H1 (cell line): ENCODE results near the gene SSU72. TPM values are rescaled to one million over a fixed set of nuclear protein-coding genes. Genes with fewer than 3 reads are reported as not detected.

ENCODE experiments used
- CTCF ChIA-PET: fragments of 300-600 bp; sonication (Branson Sonifier 250); formaldehyde crosslinking; loops from one replicate; lab custom pipeline; 2021; ENCODE audit not compliant: partially characterized antibody; lab: Charles Lee
- POLR2A ChIA-PET: fragments of 300-600 bp; sonication (Branson Sonifier 250); formaldehyde crosslinking; loops from one replicate; lab custom pipeline; 2021; ENCODE audit warnings: inconsistent platforms; ENCODE audit not compliant: partially characterized antibody; lab: Charles Lee
- DNase-seq, 2 experiments: peaks; one replicate each; pipeline versions ENCODE4 v3.0.0 to v3.0.0-alpha.2; 2010 to 2022; ENCODE audit warnings: low spot score in 2 of 2, low read depth in 1 of 2, mixed read lengths in 1 of 2
- FAIRE-seq: peaks from 2 replicates; lab custom pipeline; 2011; peaks lifted over from hg19 to GRCh38; lab: Jason Lieb, UNC
- H2AFZ ChIP-seq: 2 replicates; pipeline ENCODE4 v1.8.1; 2012; ENCODE audit warnings: low read length, inconsistent platforms
- H2AK5ac ChIP-seq: 2 replicates; pipeline ENCODE4 v1.6.1; 2013; ENCODE audit warnings: low read depth, low read length
- H2BK120ac ChIP-seq: replicated peaks from 2 replicates; pipeline ENCODE3; 2013; ENCODE audit warnings: low read depth, low read length, inconsistent platforms
- H2BK12ac ChIP-seq: 2 replicates; pipeline ENCODE4 v1.6.1; 2013; ENCODE audit warnings: low read depth, low read length
- H2BK15ac ChIP-seq: 2 replicates; pipeline ENCODE4 v1.6.1; 2013; ENCODE audit warnings: low read length
- H2BK20ac ChIP-seq: 2 replicates; pipeline ENCODE4 v1.6.1; 2013; ENCODE audit warnings: low read length
- H2BK5ac ChIP-seq: 2 replicates; pipeline ENCODE4 v1.6.1; 2013; ENCODE audit warnings: low read depth, low read length
- H3K14ac ChIP-seq: 2 replicates; pipeline ENCODE4 v1.6.1; 2013; ENCODE audit warnings: inconsistent platforms; ENCODE audit not compliant: insufficient read length
- H3K18ac ChIP-seq: 2 replicates; pipeline ENCODE4 v1.6.1; 2013; ENCODE audit warnings: low read length; ENCODE audit errors: extremely low read depth
- H3K23ac ChIP-seq: 2 replicates; pipeline ENCODE4 v1.6.1; 2013; ENCODE audit warnings: inconsistent platforms; ENCODE audit not compliant: insufficient read length
- H3K23me2 ChIP-seq: 2 replicates; pipeline ENCODE4 v1.6.1; 2013; ENCODE audit warnings: low read depth, low read length
- H3K27ac ChIP-seq: 2 replicates; pipeline ENCODE4 v1.6.1; 2011; ENCODE audit warnings: low read depth, low read length, inconsistent platforms
- H3K27me3 ChIP-seq, 4 experiments: replicated peaks in 1 of 4; 1 replicate in 1 of 4; 2 replicates in 3 of 4; pipeline versions ENCODE4 v1.6.1 to v1.8.1; 2011 to 2013; ENCODE audit warnings: low read length in 3 of 4, mild to moderate bottlenecking in 3 of 4, inconsistent platforms in 2 of 4, mixed read lengths in 2 of 4, moderate library complexity in 1 of 4; ENCODE audit not compliant: control insufficient read depth in 3 of 4, insufficient read depth in 3 of 4; ENCODE audit errors: extremely low read depth in 1 of 4
- H3K36me3 ChIP-seq, 4 experiments: 2 replicates each; pipeline versions ENCODE4 v1.6.1 to v1.8.1; 2011 to 2013; ENCODE audit warnings: mild to moderate bottlenecking in 4 of 4, low read length in 3 of 4, moderate library complexity in 2 of 4, control low read depth in 1 of 4, inconsistent platforms in 1 of 4; ENCODE audit not compliant: insufficient read depth in 4 of 4, control insufficient read depth in 2 of 4
- H3K4ac ChIP-seq: replicated peaks from 2 replicates; pipeline ENCODE3; 2013; ENCODE audit warnings: low read length, low read depth, mixed read lengths, inconsistent platforms; ENCODE audit not compliant: insufficient read length
- H3K4me1 ChIP-seq, 4 experiments: replicated peaks in 1 of 4; 1 replicate in 1 of 4; 2 replicates in 3 of 4; pipeline versions ENCODE4 v1.6.1 to v1.8.1; 2011 to 2013; ENCODE audit warnings: low read length in 3 of 4, inconsistent platforms in 2 of 4, mixed read lengths in 1 of 4; ENCODE audit not compliant: insufficient read depth in 4 of 4, control insufficient read depth in 3 of 4
- H3K4me2 ChIP-seq, 2 experiments: 2 replicates each; pipeline versions ENCODE4 v1.6.1 to v1.8.1; 2011 to 2013; ENCODE audit warnings: low read depth in 2 of 2, low read length in 2 of 2, control low read depth in 1 of 2, inconsistent platforms in 1 of 2, mild to moderate bottlenecking in 1 of 2; ENCODE audit not compliant: insufficient read depth in 1 of 2
- H3K4me3 ChIP-seq, 4 experiments: fragments of 200-600, 300-600 bp in 1 of 4; sonication (generic), shearing (Covaris generic), sonication (Bioruptor Twin) in 1 of 4; 2 replicates each; pipeline versions ENCODE4 v1.5.1 to v1.8.1; 2011 to 2016; ENCODE audit warnings: low read length in 4 of 4, low read depth in 3 of 4, control low read depth in 2 of 4, inconsistent platforms in 2 of 4, mild to moderate bottlenecking in 2 of 4, mixed read lengths in 1 of 4, moderate library complexity in 1 of 4; ENCODE audit not compliant: insufficient read depth in 2 of 4; ENCODE audit errors: extremely low read depth in 1 of 4
- H3K56ac ChIP-seq: replicated peaks from 2 replicates; pipeline ENCODE3; 2013; ENCODE audit warnings: low read depth, mild to moderate bottlenecking, mixed read lengths, low read length, inconsistent platforms; ENCODE audit not compliant: insufficient read length
- H3K79me1 ChIP-seq: 2 replicates; pipeline ENCODE4 v1.6.1; 2013; ENCODE audit warnings: low read depth, low read length, control low read depth
- H3K79me2 ChIP-seq, 2 experiments: 2 replicates each; pipeline versions ENCODE4 v1.6.1 to v1.8.1; 2012 to 2013; ENCODE audit warnings: low read length in 2 of 2, mild to moderate bottlenecking in 2 of 2, inconsistent platforms in 1 of 2; ENCODE audit not compliant: insufficient read depth in 2 of 2, control insufficient read depth in 1 of 2
- H3K9ac ChIP-seq, 4 experiments: replicated peaks in 1 of 4; 1 replicate in 1 of 4; 2 replicates in 3 of 4; pipeline versions ENCODE4 v1.6.1 to v1.8.1; 2011 to 2013; ENCODE audit warnings: low read depth in 3 of 4, low read length in 3 of 4, control low read depth in 2 of 4, mild to moderate bottlenecking in 2 of 4, moderate library complexity in 2 of 4, inconsistent platforms in 1 of 4; ENCODE audit errors: extremely low read depth in 1 of 4
- H3K9me3 ChIP-seq, 2 experiments: 2 replicates each; pipeline versions ENCODE4 v1.6.1 to v1.8.1; 2012 to 2013; ENCODE audit warnings: mild to moderate bottlenecking in 2 of 2, moderate library complexity in 2 of 2, control low read depth in 1 of 2, inconsistent platforms in 1 of 2, low read depth in 1 of 2, low read length in 1 of 2, mixed read lengths in 1 of 2; ENCODE audit not compliant: insufficient read depth in 2 of 2
- H4K20me1 ChIP-seq, 2 experiments: replicated peaks in 1 of 2; 2 replicates each; pipeline versions ENCODE3 to v1.8.1; 2011 to 2013; ENCODE audit warnings: inconsistent platforms in 2 of 2, low read length in 2 of 2, mild to moderate bottlenecking in 1 of 2; ENCODE audit not compliant: insufficient read depth in 2 of 2, control insufficient read depth in 1 of 2
- H4K5ac ChIP-seq: 2 replicates; pipeline ENCODE4 v1.6.1; 2013; ENCODE audit warnings: low read length, low read depth, mixed read lengths, inconsistent platforms; ENCODE audit not compliant: insufficient read length
- H4K8ac ChIP-seq: 2 replicates; pipeline ENCODE4 v1.8.0; 2013; ENCODE audit warnings: mild to moderate bottlenecking, moderate library complexity, low read length, inconsistent platforms; ENCODE audit not compliant: insufficient read depth; ENCODE audit errors: extremely low read depth
- H4K91ac ChIP-seq: replicated peaks from 2 replicates; pipeline ENCODE3; 2013; ENCODE audit warnings: low read length, mixed read lengths, inconsistent platforms; ENCODE audit not compliant: insufficient read length
- BACH1 ChIP-seq: IDR thresholded peaks from 2 replicates; pipeline ENCODE4 v1.6.1; 2012; ENCODE audit warnings: low read length, improper control_type of control experiment
- BCL11A ChIP-seq, 2 experiments: IDR thresholded peaks; one replicate each; pipeline ENCODE4 v1.6.1; 2011; ENCODE audit warnings: low read depth in 2 of 2, low read length in 2 of 2, mild to moderate bottlenecking in 2 of 2
- BRCA1 ChIP-seq: IDR thresholded peaks from 2 replicates; pipeline ENCODE4 v1.6.1; 2012; ENCODE audit warnings: low read depth, low read length, improper control_type of control experiment
- CEBPB ChIP-seq: IDR thresholded peaks from 2 replicates; pipeline ENCODE4 v1.6.1; 2012; ENCODE audit warnings: low read depth, low read length
- HDAC6 ChIP-seq: IDR thresholded peaks from one replicate; pipeline ENCODE4 v1.7.1; 2012; ENCODE audit warnings: low read depth, mild to moderate bottlenecking, inconsistent platforms, low read length, moderate library complexity
- KDM1A ChIP-seq: fragments of 200-600, 300-600 bp; sonication (generic); IDR thresholded peaks from 2 replicates; pipeline ENCODE4 v1.7.1; 2016; ENCODE audit warnings: mild to moderate bottlenecking, low read length, borderline replicate concordance
- KDM4A ChIP-seq: IDR thresholded peaks from one replicate; pipeline ENCODE4 v1.7.1; 2012; ENCODE audit warnings: low read depth, mild to moderate bottlenecking, moderate library complexity, low read length, inconsistent platforms; ENCODE audit not compliant: severe bottlenecking
- POLR2AphosphoS5 ChIP-seq: IDR thresholded peaks from 2 replicates; pipeline ENCODE4 v1.6.1; 2011; ENCODE audit warnings: low read depth, low read length
- RFX5 ChIP-seq: IDR thresholded peaks from 2 replicates; pipeline ENCODE4 v1.6.1; 2011; ENCODE audit warnings: low read depth, low read length, improper control_type of control experiment, borderline replicate concordance
- USF2 ChIP-seq: IDR thresholded peaks from 2 replicates; pipeline ENCODE4 v1.6.1; 2011; ENCODE audit warnings: low read length, improper control_type of control experiment
- WGBS, 2 experiments: shearing (Covaris generic) in 1 of 2; methylation state at CpG; one replicate each; pipeline versions ENCODE4 v1.1.6 to v1.1.7; 2013 to 2015; ENCODE audit warnings: low lambda C conversion rate in 2 of 2, mixed read lengths in 2 of 2, inconsistent platforms in 1 of 2, low coverage in 1 of 2, missing lambda C conversion rate in 1 of 2; ENCODE audit not compliant: insufficient replicate concordance in 2 of 2, insufficient coverage in 1 of 2, insufficient read length in 1 of 2; ENCODE audit errors: extremely low coverage in 1 of 2, missing lambda C conversion rate in 1 of 2; 5-methylcytosine and 5-hydroxymethylcytosine counted together
- polyA plus RNA-seq, 7 experiments: library from polyadenylated mRNA; depleted of rRNA in 3 of 7; stranded (reverse) in 5 of 7; unstranded in 2 of 7; fragments of >200 nt in 5 of 7; fragments of 200-250 nt in 2 of 7; gene quantifications; 1 replicate in 5 of 7; 2 replicates in 1 of 7; 4 replicates in 1 of 7; pipeline versions ENCODE4 v1.2.1 to v1.2.3, GENCODE V29; 2011 to 2013; ENCODE audit warnings: missing spikeins in 2 of 7, mixed read lengths in 2 of 7
- total RNA-seq: library from RNA; stranded (reverse); fragmentation: NEBNext Ultra II Directional; extraction: Animal tissue kit (Norgen Biotek cat#: 25700); gene quantifications from 2 replicates; pipeline ENCODE4 v1.2.1, GENCODE V29; 2021

The SSU72 gene
- total and polyA plus RNA-seq, 2 of the 8 experiments (the other 6 are each of a cell fraction or from before 2014, with no cell fraction given), result 110 to 165 TPM

GRCh38 chr1:1556505-1556904 lies 18.2 kb downstream of the SSU72 start:
- Histone ChIP-seq H2AK5ac (no peak overlapping the region), H2BK120ac (no peak overlapping the region), H3K4me2 (no peak overlapping the region), H4K5ac (no peak overlapping the region), H3K56ac (no peak overlapping the region), H2BK5ac (no peak overlapping the region), H3K23ac (no peak overlapping the region), H3K27ac (no peak overlapping the region), H2AFZ (no peak overlapping the region), H3K36me3 (peaks cover 0 to 9% (median 2%) of the 10 kb centered on the region in 4 experiments; a peak in 4 of 8 replicates), H4K91ac (no peak overlapping the region), H3K4me1 (no peaks in the 10 kb centered on the region; a peak in 2 of 7 replicates), H3K79me1 (peaks cover 6% of the 10 kb centered on the region), H2BK20ac (no peak overlapping the region), H4K8ac (no peak overlapping the region), H3K4me3 (no peak overlapping the region), H3K4ac (no peak overlapping the region), H3K9ac (no peak overlapping the region), H3K14ac (no peak overlapping the region), H4K20me1 (peaks cover 6 to 22% of the 10 kb centered on the region in 2 experiments), H3K79me2 (peaks cover 0 to 13% of the 10 kb centered on the region in 2 experiments; a peak in 1 of 4 replicates), H3K9me3 (no peaks in the 10 kb centered on the region), H3K27me3 (no peaks in the 10 kb centered on the region), H2BK12ac (no peak overlapping the region), H3K23me2 (no peaks in the 10 kb centered on the region), H3K18ac (no peak overlapping the region), H2BK15ac (no peak overlapping the region)
- CTCF ChIA-PET, result interaction anchor here (0.6 to 2.1 kb wide), 7 partner anchors 9 to 1632 kb away, joined by 3 to 15 read pairs (median 4); no protein-coding TSS in a partner anchor
- WGBS, 2 experiments, result 96% methylated on average over 6 of the region's 6 CpGs; no CpG with 5 or more reads in 1 of the 2 experiments
- DNase-seq (no peak), FAIRE-seq (no peak)
- no peak for TF ChIP-seq BRCA1
- TF ChIP-seq CEBPB, result no peak
- no peak for TF ChIP-seq POLR2AphosphoS5
- TF ChIP-seq BCL11A (IDR thresholded peaks at IDR 0.05; ENCODE audit: low read depth in 2 of 2, low read length in 2 of 2), result no peak
- no peak for TF ChIP-seq RFX5
- no peak for TF ChIP-seq BACH1
- TF ChIP-seq KDM4A, result no peak
- TF ChIP-seq HDAC6, result no peak
- TF ChIP-seq USF2, result no peak
- TF ChIP-seq KDM1A, result no peak
- POLR2A ChIA-PET, result interaction anchor here (0.6 to 23.0 kb wide), 5 partner anchors 4 to 614 kb away, joined by 3 to 367 read pairs (median 3); partner anchors contain the start of gene MIB2
